Lower lobe of right lung (tissue), 2 donors: ENCODE data around the gene PDE7B. TPM values are rescaled to one million over a fixed set of nuclear protein-coding genes. Genes with fewer than 3 reads are reported as not detected.

Experiments used
- ATAC-seq, 2 donors: fragments of 200-7000 bp; cut with Tn5 transposase; one replicate each; pipeline ENCODE4 v1.9.1; 2020 to 2022; ENCODE audit warnings: mild to moderate bottlenecking in 2 of 2, moderate library complexity in 2 of 2
- DNase-seq: peaks from one replicate; pipeline ENCODE4 v3.0.0-alpha.2; 2020
- H3K27ac ChIP-seq: fragments of 200-600 bp; one replicate; pipeline ENCODE4 v1.8.0; 2022
- H3K27me3 ChIP-seq: fragments of 200-600 bp; one replicate; pipeline ENCODE4 v1.8.0; 2022; ENCODE audit warnings: low read depth
- H3K36me3 ChIP-seq: fragments of 200-600 bp; one replicate; pipeline ENCODE4 v1.8.0; 2022; ENCODE audit warnings: mild to moderate bottlenecking
- H3K4me1 ChIP-seq: fragments of 200-600 bp; one replicate; pipeline ENCODE4 v1.8.0; 2022
- H3K4me3 ChIP-seq: fragments of 200-600 bp; one replicate; pipeline ENCODE4 v1.8.0; 2022; ENCODE audit warnings: mild to moderate bottlenecking
- H3K9me3 ChIP-seq: fragments of 200-600 bp; one replicate; pipeline ENCODE4 v1.8.0; 2022
- intact Hi-C: fragments of 100-400 bp; cut with DNase I; formaldehyde crosslinking; loops from one replicate; pipeline ENCODE4 v1.11.0; 2022
- total RNA-seq: library from RNA; stranded (reverse); fragmentation: NEBNext Ultra II Directional; extraction: Animal tissue kit (Norgen Biotek cat#: 25700); gene quantifications from one replicate; pipeline ENCODE4 v1.2.1, GENCODE V29; 2021
- TF ChIP-seq, protein P1 (sequence below): fragments of 200-600 bp; IDR thresholded peaks from one replicate; pipeline ENCODE4 v1.8.0; 2022; ENCODE audit warnings: antibody characterized with exemption, mild to moderate bottlenecking
- donor health status: DM: no; HTN: yes; CAD: no; lungs with severe emphysema.

The PDE7B gene
- total RNA-seq, 1 donor from 2014 or later = 2.2 TPM

DNA sequence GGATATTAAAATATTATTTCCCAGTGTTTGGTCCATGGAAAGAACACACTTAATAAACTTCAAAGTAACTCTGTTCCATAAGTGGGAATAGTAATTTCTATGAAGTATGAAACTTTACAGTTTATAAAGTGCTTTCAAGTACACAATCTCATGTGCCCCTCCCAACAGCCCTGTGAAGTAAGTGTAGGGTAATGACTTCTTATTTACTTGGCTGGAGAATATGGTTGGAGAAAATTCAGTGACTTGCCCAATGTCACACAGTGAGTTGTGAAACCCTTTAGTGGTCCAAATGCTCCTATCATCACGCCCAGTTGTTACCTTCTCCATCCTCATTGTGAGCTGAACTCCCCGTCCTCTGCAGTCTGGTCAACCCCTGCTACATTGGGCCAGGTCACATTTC is 141.2 kb downstream of the PDE7B start:
- Histone ChIP-seq H3K36me3 (no peaks in the 10 kb centered on the region), H3K4me1 (no peaks in the 10 kb centered on the region), H3K27ac (no peak overlapping the region), H3K4me3 (no peak overlapping the region), H3K27me3 (no peaks in the 10 kb centered on the region), H3K9me3 (no peaks in the 10 kb centered on the region)
- DNase-seq (no peak), ATAC-seq (peak; percentile 52 to 76)
- intact Hi-C loops = no loop called here
- TF ChIP-seq, protein P1, sequence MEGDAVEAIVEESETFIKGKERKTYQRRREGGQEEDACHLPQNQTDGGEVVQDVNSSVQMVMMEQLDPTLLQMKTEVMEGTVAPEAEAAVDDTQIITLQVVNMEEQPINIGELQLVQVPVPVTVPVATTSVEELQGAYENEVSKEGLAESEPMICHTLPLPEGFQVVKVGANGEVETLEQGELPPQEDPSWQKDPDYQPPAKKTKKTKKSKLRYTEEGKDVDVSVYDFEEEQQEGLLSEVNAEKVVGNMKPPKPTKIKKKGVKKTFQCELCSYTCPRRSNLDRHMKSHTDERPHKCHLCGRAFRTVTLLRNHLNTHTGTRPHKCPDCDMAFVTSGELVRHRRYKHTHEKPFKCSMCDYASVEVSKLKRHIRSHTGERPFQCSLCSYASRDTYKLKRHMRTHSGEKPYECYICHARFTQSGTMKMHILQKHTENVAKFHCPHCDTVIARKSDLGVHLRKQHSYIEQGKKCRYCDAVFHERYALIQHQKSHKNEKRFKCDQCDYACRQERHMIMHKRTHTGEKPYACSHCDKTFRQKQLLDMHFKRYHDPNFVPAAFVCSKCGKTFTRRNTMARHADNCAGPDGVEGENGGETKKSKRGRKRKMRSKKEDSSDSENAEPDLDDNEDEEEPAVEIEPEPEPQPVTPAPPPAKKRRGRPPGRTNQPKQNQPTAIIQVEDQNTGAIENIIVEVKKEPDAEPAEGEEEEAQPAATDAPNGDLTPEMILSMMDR = no peak

DNA sequence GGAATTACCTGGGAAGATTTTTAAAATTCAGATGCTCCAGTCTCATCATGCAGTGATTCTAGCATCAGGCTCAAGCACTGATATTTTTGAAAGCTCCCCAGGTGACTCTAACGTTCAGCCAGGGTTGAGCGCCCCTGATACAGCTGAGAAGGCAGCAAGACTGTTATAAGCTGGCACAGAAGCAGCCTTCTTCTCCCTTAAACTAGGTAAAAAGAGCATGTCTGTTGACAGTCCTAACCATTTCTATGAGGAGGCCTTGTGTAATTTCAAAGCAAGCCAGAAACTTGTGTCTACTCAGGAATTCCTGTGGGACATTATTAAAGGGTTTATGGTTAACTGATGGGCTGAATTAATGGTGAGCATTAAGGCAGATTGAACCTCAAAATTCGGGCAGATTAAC is 141.9 kb downstream of the PDE7B start:
- no peak for ATAC-seq
- intact Hi-C loops = no loop called here
- Histone ChIP-seq H3K4me3 (no peak overlapping the region), H3K27ac (no peak overlapping the region), H3K36me3 (no peaks in the 10 kb centered on the region), H3K9me3 (no peaks in the 10 kb centered on the region), H3K4me1 (no peaks in the 10 kb centered on the region), H3K27me3 (no peaks in the 10 kb centered on the region)
- DNase-seq = no peak
- TF ChIP-seq, protein P1 = no peak

DNA sequence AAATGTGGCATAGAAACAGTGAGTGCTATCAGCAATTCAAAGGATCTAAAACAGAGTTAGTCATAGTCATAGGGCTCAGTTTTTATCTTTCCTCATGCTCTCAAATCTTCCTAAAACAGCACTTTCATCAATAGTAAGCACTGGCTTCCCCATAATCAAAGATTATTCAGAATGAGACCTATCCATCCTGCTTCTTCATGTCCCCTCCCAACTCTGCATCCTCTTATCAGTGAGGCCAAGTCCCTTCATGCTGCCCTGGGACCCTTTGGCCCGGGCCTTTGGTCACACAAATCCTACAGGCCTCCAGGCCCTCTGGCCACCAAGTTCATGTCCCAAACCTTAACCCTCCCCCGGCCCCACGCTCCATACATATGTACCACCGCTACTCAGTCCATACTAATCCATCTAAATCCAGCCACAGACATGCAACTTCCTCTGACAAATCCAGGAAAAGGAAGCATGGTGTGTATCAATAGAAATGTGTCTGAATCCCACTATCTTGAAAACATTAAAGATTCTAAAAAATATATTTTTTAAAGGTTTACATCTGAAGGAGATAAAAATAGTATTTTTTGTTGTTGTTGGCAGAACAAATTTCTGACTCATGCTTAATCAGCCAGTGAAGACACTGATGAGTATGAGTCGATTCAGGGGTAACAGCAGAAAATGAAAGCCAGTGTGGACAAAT is 143.5 kb downstream of the PDE7B start:
- intact Hi-C loops = no loop called here
- TF ChIP-seq, protein P1 = no peak
- Histone ChIP-seq H3K4me3 (no peak overlapping the region), H3K27me3 (no peaks in the 10 kb centered on the region), H3K27ac (no peak overlapping the region), H3K9me3 (no peaks in the 10 kb centered on the region), H3K4me1 (no peaks in the 10 kb centered on the region), H3K36me3 (no peaks in the 10 kb centered on the region)
- DNase-seq (no peak), ATAC-seq (no peak)

DNA sequence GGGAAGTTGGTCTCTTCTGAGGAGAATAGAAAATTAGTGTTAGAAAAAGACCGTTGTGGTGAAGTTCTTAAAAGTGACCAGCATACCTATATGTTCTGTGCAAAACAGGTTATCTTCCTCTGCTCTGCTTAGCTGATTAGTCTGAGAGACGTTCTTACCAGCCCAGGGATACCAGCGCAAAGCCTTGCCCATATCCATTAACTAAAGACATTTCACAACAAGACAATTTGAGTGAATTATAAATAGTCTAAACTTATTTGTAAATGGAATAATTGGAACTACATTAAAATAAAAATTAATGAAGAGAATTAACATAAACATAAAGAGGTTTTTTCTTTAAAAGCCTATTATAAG is 144.0 kb downstream of the PDE7B start:
- intact Hi-C loops = no loop called here
- TF ChIP-seq, protein P1 = no peak
- no peaks in the 10 kb centered on the region for H3K9me3 ChIP-seq
- ATAC-seq = no peak
- H3K27ac ChIP-seq = no peak overlapping the region
- H3K4me3 ChIP-seq = no peak overlapping the region
- H3K27me3 ChIP-seq = no peaks in the 10 kb centered on the region
- H3K4me1 ChIP-seq = no peaks in the 10 kb centered on the region
- DNase-seq = no peak
- no peaks in the 10 kb centered on the region for H3K36me3 ChIP-seq

DNA sequence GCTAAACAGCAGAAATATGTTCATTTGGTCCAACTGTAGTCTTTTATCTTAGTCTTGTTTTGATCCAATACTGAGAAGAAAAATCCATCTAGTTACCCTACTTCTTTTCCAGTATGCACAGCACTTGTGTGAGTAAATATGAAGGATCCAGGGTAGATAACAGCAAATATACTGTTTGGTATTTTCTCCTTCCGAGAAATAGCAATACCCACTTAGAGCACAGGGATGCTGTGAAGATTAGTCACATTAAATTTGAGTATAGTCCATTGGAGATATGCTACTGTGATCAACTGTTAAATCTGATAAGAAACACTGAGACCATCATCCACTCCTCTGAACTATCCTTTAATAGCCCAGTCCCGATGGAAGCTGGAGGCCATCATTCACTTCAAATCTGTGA is 145.2 kb downstream of the PDE7B start:
- DNase-seq = no peak
- no peaks in the 10 kb centered on the region for H3K27me3 ChIP-seq
- H3K4me1 ChIP-seq = no peaks in the 10 kb centered on the region
- H3K36me3 ChIP-seq = no peaks in the 10 kb centered on the region
- no peak for ATAC-seq
- H3K9me3 ChIP-seq = no peaks in the 10 kb centered on the region
- TF ChIP-seq, protein P1 = no peak
- no peak overlapping the region for H3K27ac ChIP-seq
- no peak overlapping the region for H3K4me3 ChIP-seq
- intact Hi-C loops = no loop called here
